ENCODE results near the gene RPS16.

DNA sequence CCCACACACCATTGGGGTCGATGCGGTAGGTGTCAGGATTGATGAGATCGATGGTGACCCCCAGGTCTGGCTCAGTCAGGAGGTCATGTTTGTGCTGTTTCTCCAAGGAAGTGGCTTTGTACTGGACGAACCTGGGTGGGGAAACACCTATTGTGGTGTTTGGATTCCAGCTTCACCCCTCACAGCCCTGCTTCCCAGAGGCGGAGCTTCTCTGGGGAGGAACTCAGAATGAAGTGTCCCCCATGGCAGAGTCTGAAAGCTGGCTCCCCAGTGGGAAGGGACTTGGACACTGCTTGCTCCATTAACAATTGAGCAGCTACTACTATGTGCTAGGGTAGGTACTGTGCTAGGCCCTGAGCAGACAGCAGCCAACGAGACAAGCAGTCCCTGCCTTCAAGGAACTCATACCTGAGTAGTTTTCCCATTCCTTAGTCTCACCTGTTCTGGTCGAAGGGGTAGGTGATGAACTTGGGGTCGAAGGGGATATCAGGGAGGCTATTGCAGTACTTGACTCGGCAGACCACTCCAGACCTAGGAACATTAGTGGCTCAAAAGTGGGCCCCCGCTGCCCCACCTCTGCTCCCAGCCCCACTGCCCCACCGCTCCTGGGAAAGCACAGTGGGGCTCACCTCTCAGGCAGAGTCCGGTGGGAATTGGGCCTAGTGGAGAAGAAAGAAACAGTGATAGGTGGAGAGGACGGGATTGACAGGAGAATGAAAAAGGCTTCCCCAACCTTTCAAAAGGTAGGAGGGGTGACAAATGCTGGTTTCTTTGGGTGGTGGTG lies 45.9 kb downstream of the RPS16 start:
- TF ChIP-seq POLR2A (IDR thresholded peaks at IDR 0.05), result no peak
- TF ChIP-seq, protein P1, sequence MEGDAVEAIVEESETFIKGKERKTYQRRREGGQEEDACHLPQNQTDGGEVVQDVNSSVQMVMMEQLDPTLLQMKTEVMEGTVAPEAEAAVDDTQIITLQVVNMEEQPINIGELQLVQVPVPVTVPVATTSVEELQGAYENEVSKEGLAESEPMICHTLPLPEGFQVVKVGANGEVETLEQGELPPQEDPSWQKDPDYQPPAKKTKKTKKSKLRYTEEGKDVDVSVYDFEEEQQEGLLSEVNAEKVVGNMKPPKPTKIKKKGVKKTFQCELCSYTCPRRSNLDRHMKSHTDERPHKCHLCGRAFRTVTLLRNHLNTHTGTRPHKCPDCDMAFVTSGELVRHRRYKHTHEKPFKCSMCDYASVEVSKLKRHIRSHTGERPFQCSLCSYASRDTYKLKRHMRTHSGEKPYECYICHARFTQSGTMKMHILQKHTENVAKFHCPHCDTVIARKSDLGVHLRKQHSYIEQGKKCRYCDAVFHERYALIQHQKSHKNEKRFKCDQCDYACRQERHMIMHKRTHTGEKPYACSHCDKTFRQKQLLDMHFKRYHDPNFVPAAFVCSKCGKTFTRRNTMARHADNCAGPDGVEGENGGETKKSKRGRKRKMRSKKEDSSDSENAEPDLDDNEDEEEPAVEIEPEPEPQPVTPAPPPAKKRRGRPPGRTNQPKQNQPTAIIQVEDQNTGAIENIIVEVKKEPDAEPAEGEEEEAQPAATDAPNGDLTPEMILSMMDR (IDR thresholded peaks at IDR 0.05), result no peak
